Hematopoietic multipotent progenitor cell treated with erythropoietin and hydrocortisone succinate and interleukin-3 and kit ligand, for 8 days (in vitro differentiated cells): ENCODE measurements around the gene SYT2.
A peak's percentile ranks its signal among the peaks of the same experiment; 100 is the strongest.
"Not testable (repeated sequence)": the region's sequence is repeated elsewhere in the genome, so short reads cannot be mapped to it uniquely, and the experiment has no call there.

Experiments
- DNase-seq: peaks from one replicate; pipeline ENCODE4 v3.0.0-alpha.2; 2015

The SYT2 gene

DNA sequence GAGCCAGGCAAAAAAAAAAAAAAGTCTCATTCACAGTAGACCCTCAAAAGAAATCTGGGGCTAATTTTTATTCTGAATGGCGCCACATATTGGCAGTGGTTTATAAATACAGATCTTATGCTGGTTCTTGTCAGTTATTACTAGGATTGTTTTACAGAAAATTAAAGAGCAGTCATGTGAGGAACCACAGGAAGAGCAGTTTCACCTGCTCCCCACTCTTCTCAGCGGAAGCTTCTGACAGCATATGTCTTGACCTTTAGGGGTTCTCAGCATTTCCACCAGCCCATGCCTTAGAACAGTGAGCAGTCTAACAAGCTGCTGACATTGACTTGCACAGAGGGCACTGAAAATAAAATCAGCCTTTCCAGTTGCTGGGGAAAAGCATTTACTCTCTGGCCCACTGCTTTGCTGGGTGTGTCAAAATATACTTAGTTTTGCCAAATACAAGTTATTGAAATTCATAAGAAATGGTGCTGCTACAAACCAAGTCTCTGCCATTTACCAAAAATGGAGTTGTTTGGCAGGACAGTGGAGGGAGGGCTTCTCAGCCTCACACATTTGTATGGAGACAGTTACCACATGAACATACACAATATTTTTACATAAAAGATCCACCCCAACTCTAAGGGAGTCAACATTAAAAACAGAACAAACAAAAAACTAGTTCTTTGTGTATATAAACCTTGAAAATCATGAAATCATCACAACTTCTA lies 144.2 kb downstream of the SYT2 start:
- DNase-seq = no peak

- DNase-seq = no peak
Measured at GRCh38 chr1:202564958-202565495, 145.2 kb downstream of the SYT2 start.

DNA sequence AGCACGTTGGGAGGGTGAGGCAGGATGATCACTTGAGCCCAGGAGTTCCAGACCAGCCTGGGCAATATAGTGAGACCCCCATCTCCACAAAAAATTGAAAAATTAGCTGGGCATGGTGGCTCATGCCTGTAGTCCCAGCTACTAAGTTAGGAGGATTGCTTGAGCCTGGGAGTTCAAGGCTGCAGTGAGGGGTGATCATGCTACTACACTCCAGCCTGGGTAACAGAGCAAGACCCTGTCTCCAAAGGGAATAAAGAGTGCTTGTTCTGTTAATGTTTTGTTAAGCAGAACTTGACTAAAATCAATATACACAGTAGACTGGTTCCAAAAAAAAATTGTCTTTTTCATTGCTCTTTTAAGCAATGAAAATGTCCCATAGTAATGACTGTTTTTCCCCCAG lies 146.4 kb downstream of the SYT2 start:
- DNase-seq = no peak

GRCh38 chr1:202562444-202563060 lies 147.7 kb downstream of the SYT2 start:
- no peak for DNase-seq

DNA sequence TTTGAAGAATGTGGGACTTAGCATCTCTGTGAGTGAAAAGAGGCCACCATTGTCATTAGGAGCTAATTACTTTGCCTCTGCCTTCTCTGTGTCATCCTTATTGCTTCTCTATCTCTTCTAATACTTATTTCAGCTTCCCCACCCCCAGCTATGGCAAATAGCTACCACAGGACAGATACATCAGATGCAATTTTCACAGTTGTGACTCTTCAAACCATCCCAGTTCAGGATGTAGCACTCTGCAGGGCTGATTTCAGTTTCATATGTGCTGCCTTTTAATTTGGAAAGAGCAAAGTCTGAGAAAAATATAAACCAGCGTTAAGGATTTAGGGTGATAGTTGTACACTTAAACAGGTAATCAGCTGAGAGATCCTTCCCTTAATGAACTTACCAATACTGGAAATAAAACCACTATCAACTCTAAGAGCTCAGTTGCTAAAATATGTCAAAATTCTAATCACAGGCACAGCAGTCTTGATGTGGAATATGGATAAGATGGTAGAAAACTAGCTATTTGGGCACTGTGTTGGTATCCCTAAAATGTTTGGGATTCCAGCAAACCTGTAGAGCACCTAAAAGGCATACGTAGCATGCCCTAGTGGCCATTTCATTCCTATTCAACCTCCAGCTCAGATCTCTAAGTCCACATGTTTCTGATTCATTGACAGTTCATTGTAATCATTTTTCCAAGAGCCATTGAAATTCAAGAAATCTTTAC lies 148.4 kb downstream of the SYT2 start:
- DNase-seq = no peak

DNA sequence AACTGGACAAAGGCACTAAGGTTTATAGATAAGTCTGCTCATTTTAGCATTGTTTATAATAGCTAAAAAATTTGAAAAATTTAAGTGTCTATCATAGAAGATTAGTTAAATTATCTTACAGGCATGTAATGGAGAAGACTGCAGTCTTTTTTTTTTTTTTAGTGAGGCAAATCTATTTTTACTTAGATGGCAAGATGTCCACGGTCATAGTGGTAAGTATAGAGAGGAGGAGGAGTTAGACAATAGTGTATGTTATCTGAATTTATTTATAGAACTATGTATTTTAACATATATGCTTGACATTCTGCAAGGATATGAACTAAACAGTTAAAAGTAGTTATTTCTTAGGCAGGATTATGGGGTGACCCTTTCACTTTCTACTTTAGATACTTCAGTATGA lies 149.0 kb downstream of the SYT2 start:
- no peak for DNase-seq

- not testable (repeated sequence) for DNase-seq
Measured at GRCh38 chr1:202557662-202558061, 152.6 kb downstream of the SYT2 start.

GRCh38 chr1:202556037-202556436 lies 154.2 kb downstream of the SYT2 start:
- not testable (repeated sequence) for DNase-seq

DNA sequence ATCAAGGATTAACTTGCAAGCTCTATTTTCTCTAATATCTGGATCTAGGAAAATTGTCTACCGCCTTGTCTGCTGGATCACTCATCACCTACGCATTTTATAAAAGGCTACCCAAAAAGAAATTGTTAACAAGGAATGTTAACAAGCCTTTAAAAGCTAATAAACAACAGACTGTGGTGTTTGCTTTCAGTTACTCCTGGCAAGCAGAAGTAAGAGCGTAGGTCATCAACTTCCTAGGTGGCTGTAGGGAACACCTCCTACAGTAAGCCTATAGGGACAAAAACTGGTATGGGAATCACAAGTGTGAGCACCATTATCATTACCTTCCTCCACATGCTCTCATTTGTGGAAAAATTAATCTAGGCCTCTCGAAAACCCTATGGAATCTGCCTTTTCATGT lies 155.6 kb downstream of the SYT2 start:
- DNase-seq = not testable (repeated sequence)

GRCh38 chr1:202553560-202554038 lies 156.7 kb downstream of the SYT2 start:
- DNase-seq = peak; percentile 74

DNA sequence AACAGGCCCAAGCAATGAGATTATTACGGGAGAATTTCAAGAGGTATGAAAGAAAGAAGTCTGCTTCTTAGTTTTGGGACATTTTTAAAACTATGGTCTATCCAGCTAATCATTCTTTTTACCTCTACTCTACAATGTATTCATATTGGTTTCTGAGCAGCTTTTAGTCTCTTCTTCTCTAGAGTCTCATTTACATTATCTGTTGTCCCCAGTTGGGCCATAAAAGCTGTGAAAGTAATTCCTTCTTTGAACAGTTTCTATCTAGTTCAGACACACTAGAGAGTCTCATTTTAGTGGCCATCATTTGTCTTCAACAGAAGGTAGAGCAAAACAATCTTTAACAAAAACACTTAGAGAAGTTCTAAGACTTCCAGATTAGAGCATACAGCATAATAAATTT lies 157.2 kb downstream of the SYT2 start:
- not testable (repeated sequence) for DNase-seq

- not testable (repeated sequence) for DNase-seq
Measured at GRCh38 chr1:202552615-202553014, 157.6 kb downstream of the SYT2 start.

DNA sequence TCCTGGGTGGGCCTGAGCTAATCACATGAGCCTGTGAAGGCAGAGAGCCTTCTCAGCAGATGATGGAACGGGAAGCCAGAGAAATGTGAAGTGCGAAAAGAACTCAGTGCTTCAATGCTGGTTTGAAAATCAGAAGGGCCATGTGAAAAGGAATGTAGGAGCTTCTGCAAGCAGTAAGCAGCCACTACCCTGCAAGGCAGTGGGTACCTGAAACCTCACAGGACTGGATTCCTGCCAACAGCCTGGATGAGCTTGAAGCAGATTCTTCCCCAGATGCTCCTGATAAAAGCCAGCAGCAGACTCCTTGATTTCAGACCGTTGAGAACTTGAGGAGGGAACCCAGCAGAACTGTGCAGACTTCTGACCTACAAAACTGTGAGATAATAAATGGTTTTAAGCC lies 158.6 kb downstream of the SYT2 start:
- peak; percentile 25 for DNase-seq

GRCh38 chr1:202550088-202550487 lies 160.2 kb downstream of the SYT2 start:
- not testable (repeated sequence) for DNase-seq

GRCh38 chr1:202547215-202547614 lies 163.0 kb downstream of the SYT2 start:
- DNase-seq = no peak

DNA sequence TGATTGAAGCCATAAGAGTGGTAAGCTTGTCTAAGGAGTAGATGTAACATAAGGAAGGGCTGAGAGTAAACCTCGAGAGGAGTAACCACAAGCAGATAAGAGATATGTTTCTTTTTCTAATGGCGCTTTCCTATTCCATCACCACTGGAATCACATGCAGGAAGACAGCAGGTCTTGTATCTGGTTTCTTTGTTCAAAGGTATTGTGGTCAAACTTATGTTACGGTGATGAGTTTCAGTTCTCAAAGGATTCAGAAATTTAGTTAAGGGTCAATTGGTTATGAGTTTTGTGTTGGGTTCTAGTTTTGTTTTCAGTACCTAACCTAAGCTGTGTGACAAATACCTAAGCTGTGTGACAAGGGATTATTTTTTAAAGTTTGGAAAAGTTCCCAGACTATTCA lies 163.5 kb downstream of the SYT2 start:
- not testable (repeated sequence) for DNase-seq

DNA sequence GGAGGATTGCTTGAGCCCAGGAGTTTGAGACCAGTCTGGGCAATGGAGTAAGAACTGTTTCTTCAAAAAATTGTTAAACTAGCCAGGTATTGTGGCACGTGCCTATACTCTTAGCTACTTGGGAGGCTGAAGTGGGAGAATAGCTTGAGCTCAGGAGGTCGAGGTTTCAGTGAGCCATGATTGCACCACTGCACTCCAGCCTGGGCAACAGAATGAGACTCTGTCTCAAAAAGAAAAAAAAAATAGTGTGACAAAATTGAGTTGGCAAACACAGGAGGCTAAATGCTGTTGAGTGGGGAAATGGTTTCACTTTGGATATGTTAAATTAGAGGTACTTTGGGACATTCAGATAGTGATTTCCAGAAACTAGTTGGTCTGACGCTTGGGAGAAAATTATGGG lies 163.9 kb downstream of the SYT2 start:
- DNase-seq = not testable (repeated sequence)

DNA sequence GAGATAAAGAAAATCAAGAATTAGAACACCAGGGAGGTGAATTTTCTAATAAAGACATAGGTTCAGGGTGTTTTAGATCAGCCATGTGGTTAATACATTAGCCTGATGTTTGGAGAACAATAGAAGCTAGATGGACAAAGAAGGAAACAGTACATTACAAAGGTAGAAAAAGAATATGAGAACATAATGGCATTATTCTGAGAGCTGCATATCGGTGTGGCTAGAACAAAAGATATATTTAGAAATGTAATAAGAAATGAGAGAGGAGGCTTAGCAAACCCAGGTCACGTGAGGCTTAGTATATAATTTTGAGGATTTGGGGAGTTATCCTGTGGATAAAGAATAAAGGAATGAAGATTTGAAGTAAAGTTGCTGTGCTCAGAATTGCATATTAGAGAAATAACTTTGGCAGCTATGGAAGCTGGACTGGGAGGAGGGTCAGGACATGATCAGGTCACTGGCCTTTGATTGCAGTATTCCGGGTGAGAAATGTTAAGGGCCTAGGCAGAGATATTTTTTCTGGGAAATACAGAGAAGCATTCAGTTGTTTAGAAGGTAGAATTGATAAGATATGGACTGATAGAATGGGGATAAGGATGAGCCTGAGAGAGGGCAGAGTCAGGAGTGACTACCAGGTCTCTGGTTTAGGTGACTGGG lies 164.5 kb downstream of the SYT2 start:
- DNase-seq = not testable (repeated sequence)

DNA sequence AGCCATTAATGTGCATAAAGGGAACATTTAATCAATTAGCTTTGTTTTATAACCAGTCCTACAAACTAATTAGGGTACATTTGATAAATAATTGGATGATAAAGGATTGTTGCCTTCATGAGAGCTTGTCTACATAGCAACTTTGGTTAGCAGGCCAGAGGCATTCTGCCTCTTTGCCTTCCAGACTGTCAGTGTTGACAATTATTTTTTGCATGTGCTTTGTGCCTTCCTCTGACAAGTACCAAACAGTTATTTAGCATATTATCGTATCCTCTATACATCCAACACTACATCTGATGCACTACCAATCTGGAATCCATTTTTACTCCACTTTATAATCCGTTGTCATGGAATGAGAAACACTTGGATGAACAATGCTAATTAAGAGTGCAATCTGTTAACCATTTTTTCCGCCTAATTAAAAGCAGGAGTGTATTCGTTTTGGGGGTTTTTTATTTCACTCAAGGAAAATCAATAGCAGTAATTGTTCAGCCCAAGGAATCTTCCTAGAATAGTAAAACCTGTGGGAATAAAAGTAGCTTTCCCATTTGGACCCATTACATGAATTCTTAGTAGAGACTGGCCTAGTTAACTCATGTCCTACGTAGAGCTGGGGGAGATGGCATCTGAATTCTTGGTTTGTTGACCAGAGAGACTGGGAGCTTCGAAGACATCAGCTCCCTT lies 165.3 kb downstream of the SYT2 start:
- not testable (repeated sequence) for DNase-seq

GRCh38 chr1:202543537-202543936 lies 166.7 kb downstream of the SYT2 start:
- not testable (repeated sequence) for DNase-seq

GRCh38 chr1:202542415-202542814 lies 167.8 kb downstream of the SYT2 start:
- DNase-seq = not testable (repeated sequence)

DNA sequence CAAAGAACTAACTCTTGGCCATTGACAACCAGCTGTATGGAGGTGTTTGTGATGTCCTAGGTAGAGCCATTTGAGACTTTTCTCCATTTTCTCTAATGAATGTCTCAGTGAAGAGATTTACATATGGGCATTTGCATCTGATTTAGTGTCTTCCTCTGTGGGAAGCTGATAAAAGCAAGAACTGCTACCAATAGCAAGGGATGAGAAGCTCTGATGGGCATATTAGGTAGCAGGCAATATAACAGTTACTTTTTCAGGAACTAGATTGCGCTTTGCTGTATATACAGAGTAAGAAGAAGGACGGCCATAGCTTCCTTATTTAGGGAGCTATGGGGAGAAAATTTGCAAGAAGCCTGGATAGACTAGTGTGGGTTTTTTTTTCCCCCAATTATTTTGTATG lies 169.4 kb downstream of the SYT2 start:
- not testable (repeated sequence) for DNase-seq
